ENCODE results near the gene PDCD7. TPM values are rescaled to one million over a fixed set of nuclear protein-coding genes. Genes with fewer than 3 reads are reported as not detected.

Gene PDCD7
- total RNA-seq, 2 donors from 2014 or later = 25.4 to 33.1 TPM

- Histone ChIP-seq H3K9ac (ENCODE audit: extremely low read depth, low read length, poor library complexity, severe bottlenecking) (no peak overlapping the region), H3K9me3 (ENCODE audit: control insufficient read depth, low read length) (no peaks in the 10 kb centered on the region), H3K27ac (ENCODE audit: low read depth, low read length) (no peak overlapping the region), H3K4me1 (ENCODE audit: control insufficient read depth, insufficient read depth, low read length) (peaks cover 18% of the 10 kb centered on the region), H3K4me3 (ENCODE audit: low read length) (no peak overlapping the region), H3K36me3 (ENCODE audit: control insufficient read depth, insufficient read depth, low read length) (no peaks in the 10 kb centered on the region), H3K27me3 (ENCODE audit: control insufficient read depth, insufficient read depth, low read length, poor library complexity, severe bottlenecking) (no peaks in the 10 kb centered on the region)
- 87% methylated on average over 5 of the region's 5 CpGs for WGBS, 2 experiments (ENCODE audit: insufficient coverage in 1 of 2, insufficient read length in 1 of 2)
- Mint-ChIP-seq H3K4me3 (no peak overlapping the region), H3K36me3 (ENCODE audit: low read depth) (no peaks in the 10 kb centered on the region), H3K27me3 (ENCODE audit: insufficient read depth) (peaks cover 65% of the 10 kb centered on the region), H3K4me1 (peaks cover 48% of the 10 kb centered on the region), H3K9me3 (peaks cover 4% of the 10 kb centered on the region), H3K27ac (no peak overlapping the region)
- no peak for DNase-seq
- TF ChIP-seq CTCF (conservative IDR thresholded peaks at IDR 0.05) = no peak
These were observed 51.9 kb downstream of the PDCD7 start for GRCh38 chr15:65081758-65082157.

- Mint-ChIP-seq H3K27me3 (ENCODE audit: insufficient read depth) (peaks cover 68% of the 10 kb centered on the region), H3K27ac (no peak overlapping the region), H3K9me3 (peaks cover 6% of the 10 kb centered on the region), H3K36me3 (ENCODE audit: low read depth) (peaks cover 1% of the 10 kb centered on the region), H3K4me3 (no peak overlapping the region), H3K4me1 (peaks cover 46% of the 10 kb centered on the region)
- H3K27me3 ChIP-seq (ENCODE audit: control insufficient read depth, insufficient read depth, low read length, poor library complexity, severe bottlenecking) = no peaks in the 10 kb centered on the region
- H3K36me3 ChIP-seq (ENCODE audit: control insufficient read depth, insufficient read depth, low read length) = no peaks in the 10 kb centered on the region
- no peak overlapping the region for H3K4me3 ChIP-seq (ENCODE audit: low read length)
- no peak for DNase-seq
- H3K4me1 ChIP-seq (ENCODE audit: control insufficient read depth, insufficient read depth, low read length) = peaks cover 14% of the 10 kb centered on the region
- TF ChIP-seq CTCF (conservative IDR thresholded peaks at IDR 0.05) = no peak
- no peak overlapping the region for H3K27ac ChIP-seq (ENCODE audit: low read depth, low read length)
- no peak overlapping the region for H3K9ac ChIP-seq (ENCODE audit: extremely low read depth, low read length, poor library complexity, severe bottlenecking)
- no peaks in the 10 kb centered on the region for H3K9me3 ChIP-seq (ENCODE audit: control insufficient read depth, low read length)
- WGBS, 2 experiments (ENCODE audit: insufficient coverage in 1 of 2, insufficient read length in 1 of 2) = 85 to 86% methylated on average over 5 to 6 of the region's 6 CpGs
These were observed 52.3 kb downstream of the PDCD7 start for GRCh38 chr15:65081270-65081669.

GRCh38 chr15:65079580-65079979 lies 54.0 kb downstream of the PDCD7 start:
- peaks cover 57% of the 10 kb centered on the region for H3K27me3 Mint-ChIP-seq (ENCODE audit: insufficient read depth)

More at GRCh38 chr15:65079580-65079979, 54.0 kb downstream of the PDCD7 start:
- Histone ChIP-seq H3K4me3 (ENCODE audit: low read length) (no peak overlapping the region), H3K4me1 (ENCODE audit: control insufficient read depth, insufficient read depth, low read length) (peaks cover 14% of the 10 kb centered on the region), H3K36me3 (ENCODE audit: control insufficient read depth, insufficient read depth, low read length) (no peaks in the 10 kb centered on the region), H3K27me3 (ENCODE audit: control insufficient read depth, insufficient read depth, low read length, poor library complexity, severe bottlenecking) (no peaks in the 10 kb centered on the region), H3K27ac (ENCODE audit: low read depth, low read length) (no peak overlapping the region), H3K9ac (ENCODE audit: extremely low read depth, low read length, poor library complexity, severe bottlenecking) (no peak overlapping the region), H3K9me3 (ENCODE audit: control insufficient read depth, low read length) (no peaks in the 10 kb centered on the region)
- Mint-ChIP-seq H3K4me1 (peaks cover 32% of the 10 kb centered on the region), H3K4me3 (no peak overlapping the region), H3K27ac (no peak overlapping the region), H3K36me3 (ENCODE audit: low read depth) (peaks cover 1% of the 10 kb centered on the region), H3K9me3 (peaks cover 14% of the 10 kb centered on the region)
- WGBS, 2 experiments (ENCODE audit: insufficient coverage in 1 of 2, insufficient read length in 1 of 2) = 88 to 95% methylated on average over 5 of the region's 5 CpGs
- no peak for TF ChIP-seq CTCF (conservative IDR thresholded peaks at IDR 0.05)
- no peak for DNase-seq
